HG03439 (cell line): ENCODE measurements around the gene ALPL.
"Not testable (repeated sequence)": the region's sequence is repeated elsewhere in the genome, so short reads cannot be mapped to it uniquely, and the experiment has no call there.

Experiments
- ATAC-seq: cut with Tn5 transposase; IDR thresholded peaks from one replicate; pipeline ENCODE4 v1.9.1; 2021; ENCODE audit warnings: mild to moderate bottlenecking, moderate library complexity; ENCODE audit not compliant: unreplicated experiment

ALPL gene

DNA sequence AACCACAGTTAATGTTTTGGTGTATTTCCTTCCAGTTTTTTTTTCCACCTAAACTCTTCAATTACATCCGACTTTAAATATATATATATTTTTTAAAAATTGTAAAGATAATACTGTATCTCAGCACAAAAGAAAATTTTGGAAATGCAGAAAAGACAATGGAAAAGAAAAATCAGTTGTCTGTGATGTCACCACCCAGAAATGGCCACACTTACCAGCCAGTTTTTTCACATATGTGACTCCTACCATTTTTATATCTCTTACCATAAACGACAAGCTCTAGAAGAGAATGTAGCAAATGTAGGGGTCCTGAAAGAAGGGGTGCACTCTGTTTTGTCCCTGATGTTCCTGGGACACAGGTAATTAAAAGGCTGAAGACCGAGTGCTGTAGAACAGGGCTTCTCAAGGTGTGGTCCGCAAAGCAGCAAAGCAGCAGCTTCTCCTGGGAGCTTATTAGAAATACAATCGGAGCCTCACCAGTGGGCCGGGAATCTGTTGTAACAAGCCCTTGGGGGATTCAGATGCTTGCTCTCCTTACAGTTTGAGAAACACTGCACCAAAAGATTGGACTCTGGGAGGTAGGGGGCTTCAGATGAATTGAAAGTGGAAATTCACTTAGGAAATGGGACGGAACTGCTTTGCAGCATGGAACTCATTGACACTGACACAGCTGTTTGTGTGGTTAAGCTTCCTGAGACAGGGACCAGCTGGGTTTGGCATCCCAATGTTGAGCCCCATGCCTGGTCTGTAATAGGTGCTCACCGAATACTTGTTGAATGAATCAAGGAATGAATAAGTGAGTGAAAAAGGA lies 44.1 kb downstream of the ALPL start:
- ATAC-seq, result no peak

DNA sequence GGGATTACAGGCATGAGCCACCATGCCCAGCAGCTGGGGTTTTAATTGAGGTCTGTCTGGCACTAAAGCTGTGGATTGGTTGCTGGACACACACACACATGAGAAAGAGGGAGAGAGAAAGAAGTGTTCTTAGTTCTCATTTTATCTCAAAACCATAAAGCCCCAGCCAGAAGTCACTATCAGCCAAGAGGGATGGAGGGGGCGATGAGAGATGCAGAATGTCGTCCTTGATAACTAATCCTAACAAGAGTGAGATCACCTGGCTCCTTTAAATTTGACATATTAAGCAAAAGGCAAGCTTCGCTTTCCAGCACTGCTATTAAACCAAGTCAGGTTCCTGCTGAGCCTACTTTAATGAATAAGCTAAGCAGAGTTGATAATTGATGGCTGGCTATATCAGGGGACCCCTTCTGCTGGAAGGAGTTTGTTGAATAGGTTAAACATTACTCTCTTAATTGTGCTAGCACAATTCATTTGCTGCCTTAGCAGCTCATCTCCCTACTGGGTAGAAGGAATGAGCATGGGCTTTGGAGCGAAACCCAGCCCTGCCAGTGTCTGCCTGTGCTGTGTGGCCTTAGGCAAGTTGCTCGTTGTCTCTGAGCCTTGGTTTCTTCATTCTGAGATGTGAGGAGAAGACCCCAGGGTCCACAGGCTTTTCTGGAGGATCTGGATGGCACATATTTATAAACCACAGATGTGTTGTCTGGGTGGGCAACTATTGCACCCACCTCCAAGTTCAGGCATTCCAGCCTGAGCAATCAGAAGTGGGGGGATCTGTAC lies 50.8 kb downstream of the ALPL start:
- ATAC-seq, result no peak

DNA sequence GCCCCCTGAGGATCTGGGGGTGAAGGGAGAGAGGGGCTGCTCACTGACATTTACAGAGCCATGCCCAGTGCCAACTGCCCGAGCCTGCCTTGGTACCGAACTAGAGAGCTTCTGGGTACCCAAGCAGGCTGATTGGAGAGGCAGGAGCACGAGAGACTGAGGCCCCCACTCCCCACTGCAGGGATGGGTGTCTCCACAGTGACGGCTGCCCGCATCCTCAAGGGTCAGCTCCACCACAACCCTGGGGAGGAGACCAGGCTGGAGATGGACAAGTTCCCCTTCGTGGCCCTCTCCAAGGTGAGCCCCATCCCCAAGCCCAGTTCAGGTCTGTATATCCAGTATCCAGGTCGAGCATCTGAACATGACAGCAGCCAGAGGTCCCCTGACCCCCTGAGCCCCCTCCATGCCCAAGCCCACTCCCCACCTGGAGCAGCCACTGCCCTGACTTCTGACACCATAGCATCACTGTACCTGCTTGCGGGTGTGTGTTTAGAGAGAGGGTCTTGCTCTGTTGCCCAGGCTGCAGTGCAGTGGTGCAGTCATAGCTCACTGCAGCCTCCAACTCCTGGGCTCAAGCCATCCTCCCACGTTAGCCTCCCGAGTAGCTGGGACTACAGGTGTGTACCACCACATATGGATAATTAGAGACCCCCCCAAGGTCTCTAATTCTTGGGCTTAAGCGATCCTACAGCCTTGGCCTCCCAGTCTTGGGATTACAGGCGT lies 51.9 kb downstream of the ALPL start:
- ATAC-seq, result no peak

DNA sequence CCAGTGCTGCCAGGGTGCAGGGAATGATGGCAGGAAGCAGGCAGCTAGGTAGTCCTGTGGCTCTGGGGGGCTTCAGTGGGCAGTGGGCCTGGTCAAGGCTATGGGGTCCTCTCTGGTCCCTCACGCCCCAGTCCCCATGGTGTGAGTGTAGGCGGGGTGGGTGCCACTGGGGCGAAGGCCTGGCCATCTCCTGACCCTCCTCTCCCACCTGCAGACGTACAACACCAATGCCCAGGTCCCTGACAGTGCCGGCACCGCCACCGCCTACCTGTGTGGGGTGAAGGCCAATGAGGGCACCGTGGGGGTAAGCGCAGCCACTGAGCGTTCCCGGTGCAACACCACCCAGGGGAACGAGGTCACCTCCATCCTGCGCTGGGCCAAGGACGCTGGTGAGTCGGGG lies 53.7 kb downstream of the ALPL start:
- no peak for ATAC-seq

DNA sequence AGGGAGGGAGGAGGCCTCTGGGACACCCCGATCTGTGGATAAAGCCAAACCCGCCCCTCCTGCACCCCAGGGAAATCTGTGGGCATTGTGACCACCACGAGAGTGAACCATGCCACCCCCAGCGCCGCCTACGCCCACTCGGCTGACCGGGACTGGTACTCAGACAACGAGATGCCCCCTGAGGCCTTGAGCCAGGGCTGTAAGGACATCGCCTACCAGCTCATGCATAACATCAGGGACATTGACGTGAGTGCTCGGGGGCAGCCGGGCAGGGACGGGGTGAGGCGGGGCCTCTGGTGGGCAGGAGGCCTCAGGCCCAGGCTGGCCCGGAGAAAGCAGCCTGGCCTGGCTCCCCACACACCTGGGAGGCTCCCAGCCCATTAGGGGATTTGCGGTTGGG lies 54.7 kb downstream of the ALPL start:
- no peak for ATAC-seq

DNA sequence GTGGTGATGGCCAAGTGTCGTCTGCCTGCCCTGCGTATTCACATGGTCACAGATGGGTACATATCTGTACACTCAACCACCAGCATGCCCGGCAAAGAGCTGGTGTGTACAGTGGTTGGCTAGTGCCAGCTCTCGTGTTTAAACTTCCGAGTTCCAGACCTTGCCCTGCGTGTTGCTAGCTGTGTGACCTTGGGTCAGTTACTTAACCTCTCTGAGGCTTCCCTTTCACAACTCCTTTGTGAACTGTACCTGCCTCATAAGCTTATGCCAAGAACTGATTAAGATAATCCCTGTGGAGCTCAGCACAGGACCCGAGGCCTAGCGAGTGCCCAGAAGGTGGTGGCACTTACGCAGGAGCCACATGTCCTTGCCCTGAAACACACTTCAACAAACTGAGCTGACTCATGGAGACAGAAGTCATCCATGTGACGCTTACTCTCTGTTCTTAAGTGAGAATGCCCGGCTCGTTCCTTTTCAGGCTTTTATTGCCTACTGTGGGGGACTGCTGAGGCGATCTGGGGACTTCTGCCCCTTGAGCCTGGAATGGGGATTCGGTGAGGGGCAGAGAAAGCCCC lies 55.4 kb downstream of the ALPL start:
- ATAC-seq, result no peak

DNA sequence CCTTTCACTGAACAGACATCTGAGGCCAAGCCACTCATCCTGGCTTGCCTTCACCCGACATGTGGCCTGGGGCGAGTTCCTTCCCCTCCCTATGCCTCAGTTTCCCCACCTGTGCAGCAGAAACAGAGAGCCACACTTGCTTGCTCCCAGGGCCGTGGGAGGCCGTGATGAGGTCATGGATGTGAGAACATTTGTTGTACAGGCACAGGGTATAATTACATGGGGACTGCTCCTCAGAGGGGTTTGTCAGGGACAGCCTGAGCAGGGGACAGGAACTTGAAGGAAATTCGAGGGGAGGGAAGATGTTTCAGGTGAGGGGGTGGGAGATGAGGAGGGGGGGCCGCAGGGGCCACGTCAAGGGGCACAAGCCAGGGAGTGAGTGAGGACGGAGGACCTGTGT lies 56.1 kb downstream of the ALPL start:
- ATAC-seq, result no peak

DNA sequence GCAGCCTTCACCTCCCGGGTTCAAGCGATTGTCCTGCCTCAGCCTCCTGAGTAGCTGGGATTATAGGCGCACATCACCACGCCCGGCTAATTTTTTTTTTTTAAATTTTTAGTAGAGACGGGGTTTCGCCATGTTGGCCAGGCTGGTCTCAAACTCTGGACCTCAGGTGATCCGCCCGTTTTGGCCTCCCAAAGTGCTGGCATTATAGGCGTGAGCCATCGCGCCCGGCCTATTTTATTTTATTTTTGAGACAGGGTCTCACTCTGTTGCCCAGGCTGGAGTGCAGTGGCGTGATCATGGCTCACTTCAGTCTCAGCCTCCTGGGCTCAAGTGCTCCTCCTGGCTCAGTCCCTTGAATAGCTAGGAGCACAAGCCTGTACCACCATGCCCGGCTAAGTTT lies 57.1 kb downstream of the ALPL start:
- ATAC-seq, result not testable (repeated sequence)

DNA sequence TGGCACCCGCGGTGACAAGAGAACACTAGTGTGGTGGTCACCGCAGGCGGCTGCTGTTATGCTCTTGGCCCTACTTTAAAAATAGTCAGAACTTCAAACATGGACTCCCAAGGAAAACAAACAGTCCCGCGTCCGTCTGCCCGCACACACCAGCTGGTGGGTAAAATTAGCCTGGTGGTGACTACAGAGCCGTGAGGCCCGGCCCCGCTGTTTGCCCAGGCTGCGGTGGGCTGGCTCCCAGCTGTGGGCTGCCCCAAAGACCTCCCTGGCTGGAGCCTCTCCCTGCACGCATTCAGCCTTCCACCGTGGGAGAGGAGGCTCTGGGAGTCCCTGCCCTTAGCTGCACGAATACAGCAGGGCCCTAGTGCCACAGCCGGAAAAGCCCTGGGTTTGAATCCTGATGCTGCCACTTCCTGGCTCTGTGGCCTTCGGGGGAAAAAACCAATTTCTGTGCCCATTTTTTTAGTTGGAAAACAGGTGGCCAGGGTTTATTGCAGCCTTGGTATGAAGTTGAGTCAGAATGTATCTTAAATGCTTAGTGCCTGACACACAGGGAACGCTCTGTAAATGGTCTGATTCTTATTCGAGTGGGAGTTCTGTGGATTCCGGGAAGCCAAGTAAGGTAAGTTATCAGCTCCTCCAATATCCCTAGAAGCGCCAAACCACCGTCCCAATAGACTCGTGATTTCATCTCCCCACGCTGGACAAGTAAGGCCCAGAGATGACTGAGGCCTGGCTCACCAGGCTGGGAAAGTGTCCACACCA lies 58.2 kb downstream of the ALPL start:
- no peak for ATAC-seq

DNA sequence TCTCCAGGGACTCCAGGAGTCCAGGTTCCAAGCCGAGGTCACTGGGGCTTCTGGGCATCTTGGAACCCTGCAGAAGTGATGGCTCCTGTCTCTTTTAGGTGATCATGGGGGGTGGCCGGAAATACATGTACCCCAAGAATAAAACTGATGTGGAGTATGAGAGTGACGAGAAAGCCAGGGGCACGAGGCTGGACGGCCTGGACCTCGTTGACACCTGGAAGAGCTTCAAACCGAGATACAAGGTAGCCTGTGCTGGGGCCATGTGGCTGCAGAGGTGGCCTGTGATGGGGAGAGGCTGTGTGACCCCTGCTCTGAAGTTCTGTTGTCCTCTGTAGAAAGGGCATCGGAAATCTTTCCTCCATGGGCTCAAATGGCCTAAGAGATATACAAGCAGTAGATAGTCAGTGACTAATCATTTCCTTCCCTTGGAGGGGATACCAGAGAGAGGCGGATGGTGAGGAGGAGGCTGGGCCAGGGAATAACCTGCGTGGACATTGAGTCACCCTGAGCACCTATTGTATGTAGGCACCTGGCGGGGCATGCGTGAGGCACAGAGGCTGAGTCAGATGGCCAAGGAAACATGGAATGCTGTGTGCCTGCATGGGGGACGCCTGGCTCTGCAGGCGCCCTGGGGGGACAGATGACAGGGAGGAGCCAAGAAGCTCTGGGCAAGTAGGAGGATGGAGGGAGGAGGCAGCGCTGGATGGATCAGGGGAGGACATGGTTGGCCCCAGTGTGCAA lies 59.0 kb downstream of the ALPL start:
- ATAC-seq, result no peak

DNA sequence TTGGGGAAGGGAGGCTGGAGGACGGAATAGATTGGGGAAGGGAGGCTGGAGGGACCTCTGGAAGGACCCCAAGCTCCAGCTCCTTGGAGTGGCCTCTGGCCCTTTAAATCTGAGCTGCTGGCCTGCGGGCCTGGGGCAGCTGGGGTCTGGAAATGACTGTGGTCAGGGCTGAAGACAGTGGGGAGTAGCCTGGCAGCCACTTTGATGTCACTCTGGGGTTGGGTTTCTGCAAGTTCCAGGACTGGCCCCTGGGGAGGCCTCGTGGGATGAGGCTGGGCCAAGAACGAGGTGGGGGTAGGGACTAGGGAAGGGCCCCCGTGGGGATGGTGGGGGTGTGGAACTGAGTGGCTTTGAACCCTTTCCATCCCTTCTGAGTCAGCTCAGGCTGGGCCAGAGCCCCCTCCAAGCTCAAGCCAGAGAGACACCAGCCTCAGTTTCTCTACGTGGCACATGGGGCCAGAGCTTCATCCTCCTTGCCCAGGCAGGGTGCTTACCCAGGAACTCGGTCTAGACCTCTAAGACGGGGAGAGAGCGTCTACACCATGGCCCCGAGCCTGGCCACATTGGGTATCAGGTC lies 59.7 kb downstream of the ALPL start:
- no peak for ATAC-seq

DNA sequence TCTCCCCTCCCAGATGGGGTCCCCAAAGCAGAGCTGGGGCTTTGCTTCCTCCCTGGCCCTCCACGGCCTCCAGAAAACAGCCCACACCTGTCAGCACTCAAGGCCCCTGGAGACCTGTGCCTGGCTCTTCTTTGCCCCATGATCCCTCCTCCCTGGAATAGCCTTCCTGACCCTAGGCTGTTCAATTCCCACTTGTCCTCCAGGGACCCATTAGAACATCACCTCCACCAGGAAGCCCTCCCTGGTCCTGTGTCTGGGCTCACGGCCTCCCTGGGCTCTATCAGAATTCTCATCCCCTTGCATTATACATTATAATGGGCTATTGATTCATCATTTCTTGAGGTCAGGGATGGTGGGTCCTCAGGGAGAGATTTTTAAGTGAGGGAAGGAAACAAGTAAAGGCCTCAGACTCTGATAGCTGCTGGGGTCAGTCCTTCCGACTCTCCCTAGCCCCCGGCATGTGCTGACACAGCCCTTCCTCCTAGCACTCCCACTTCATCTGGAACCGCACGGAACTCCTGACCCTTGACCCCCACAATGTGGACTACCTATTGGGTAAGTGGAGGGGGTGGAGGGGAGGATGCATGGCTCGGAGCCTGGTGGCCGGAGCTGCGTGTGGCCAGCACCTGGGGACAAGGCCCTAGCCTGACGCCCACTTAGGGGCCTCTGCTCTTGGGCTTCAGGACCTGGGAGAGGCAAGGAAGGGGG lies 60.8 kb downstream of the ALPL start:
- no peak for ATAC-seq

DNA sequence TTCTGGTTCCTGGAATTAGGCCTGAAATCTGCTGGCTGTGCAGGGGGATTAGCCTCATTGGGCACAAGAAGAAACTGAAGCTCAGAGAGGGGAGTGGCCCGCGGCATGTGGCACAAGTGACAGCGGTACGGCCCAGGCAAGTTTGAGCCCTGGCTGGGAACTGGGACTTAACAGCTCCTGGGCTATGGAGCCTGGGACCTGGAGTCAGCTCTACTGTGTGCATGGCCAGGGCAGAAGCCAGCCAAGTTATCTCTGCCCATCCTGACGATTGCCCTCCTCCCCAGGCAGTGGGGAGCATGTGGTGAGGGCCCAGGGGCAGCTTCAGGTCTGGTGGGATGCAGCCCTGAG lies 61.3 kb downstream of the ALPL start:
- no peak for ATAC-seq

DNA sequence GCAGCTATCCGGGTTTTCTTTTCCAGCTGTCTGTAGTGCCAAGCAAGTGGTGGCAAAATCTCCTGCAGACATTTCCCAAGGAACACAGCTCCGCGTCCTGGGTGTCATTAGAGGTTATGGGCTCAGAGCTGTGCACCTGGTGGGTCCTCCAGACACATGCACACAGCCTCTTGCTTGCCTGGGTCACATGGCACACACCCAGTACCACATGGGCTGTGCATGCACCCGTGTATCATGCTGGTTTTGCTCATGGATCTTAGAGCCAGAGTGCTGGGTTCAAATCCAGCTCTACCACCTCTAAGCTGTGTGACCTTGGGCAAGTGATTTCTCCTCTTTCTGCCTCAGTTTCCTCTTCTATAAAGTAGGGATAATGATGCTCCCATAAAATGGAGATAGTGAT lies 61.7 kb downstream of the ALPL start:
- ATAC-seq, result no peak

DNA sequence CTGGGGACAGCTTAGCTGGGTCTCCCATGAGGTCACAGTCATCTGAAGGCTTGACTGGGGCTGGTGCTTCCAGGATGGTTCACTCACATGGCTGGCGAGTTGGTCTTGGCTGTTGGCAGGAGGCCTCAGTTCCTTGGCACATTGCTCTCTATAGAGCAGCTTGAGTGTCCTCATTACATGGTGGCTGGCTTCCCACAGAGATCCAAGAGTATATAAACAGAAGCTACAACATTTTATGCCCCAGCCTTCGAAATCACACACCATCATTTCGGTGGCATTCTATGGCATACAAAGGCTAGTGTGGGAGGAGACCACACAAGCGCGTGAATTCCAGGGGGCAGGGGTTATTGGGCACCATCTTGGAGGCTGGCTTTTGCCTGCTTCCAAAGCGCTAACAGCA lies 63.0 kb downstream of the ALPL start:
- no peak for ATAC-seq

DNA sequence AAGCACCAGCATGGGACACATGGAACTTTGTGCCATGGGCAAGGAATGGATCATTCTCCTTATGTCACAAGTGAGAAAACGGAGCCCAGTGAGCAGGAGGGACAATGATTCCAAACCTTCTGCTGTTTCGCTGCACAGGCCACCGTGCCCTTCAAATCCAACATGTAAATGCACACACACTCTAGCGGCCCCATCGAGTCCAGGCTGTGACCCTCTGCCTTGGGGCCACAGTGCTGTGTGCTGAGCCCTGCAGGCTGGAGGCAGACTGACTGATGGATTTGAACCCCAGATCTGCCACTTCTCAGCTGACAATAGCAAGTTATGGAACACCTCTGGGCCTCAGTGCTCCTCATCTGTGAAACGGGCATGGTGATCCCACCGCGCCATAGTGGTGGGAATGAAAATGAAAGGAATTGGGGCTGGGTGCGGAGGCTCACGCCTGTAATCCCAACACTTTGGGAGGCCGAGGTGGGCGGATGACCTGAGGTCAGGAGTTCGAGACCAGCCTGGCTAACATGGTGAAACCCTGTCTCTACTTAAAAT lies 63.6 kb downstream of the ALPL start:
- no peak for ATAC-seq

DNA sequence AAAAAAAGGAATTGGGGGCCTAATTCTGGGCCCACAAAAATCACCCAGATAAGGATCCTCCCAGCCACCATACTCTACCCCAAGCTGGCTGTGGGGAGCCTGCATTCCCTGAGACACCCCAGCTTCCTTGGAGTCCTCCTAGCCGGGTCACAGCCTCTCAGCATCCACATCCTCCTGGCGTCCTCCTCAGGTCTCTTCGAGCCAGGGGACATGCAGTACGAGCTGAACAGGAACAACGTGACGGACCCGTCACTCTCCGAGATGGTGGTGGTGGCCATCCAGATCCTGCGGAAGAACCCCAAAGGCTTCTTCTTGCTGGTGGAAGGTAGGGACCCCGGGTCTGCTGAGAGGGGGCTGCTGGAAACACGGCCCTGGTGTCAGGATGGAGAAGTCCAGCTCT lies 64.3 kb downstream of the ALPL start:
- no peak for ATAC-seq

DNA sequence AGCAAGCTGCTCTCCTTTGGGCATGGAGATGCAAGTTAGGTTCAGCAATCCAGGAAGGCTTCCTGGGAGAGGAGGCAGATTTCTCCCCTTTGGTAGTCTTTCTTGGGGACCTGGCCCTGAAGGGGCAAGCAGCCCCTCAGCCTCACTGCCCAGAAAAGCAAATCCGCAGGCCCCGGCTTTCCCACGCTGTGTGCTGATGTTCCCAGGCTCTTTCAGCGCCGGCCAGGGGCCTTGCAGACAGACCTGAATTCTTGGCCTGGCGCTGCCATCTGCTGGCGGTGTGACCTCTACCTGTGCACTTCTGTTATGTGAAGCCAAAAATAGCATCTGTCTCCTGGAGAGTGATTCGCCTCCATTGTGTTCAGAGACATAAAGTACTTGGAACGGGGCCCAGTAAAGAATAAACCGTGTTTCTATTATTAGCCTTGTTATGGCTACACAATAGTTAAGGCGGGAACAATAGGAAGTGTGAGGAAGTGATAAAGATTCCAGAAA lies 64.8 kb downstream of the ALPL start:
- no peak for ATAC-seq
